ENCODE data around the gene PPP1R27.

Gene PPP1R27

GRCh38 chr17:81819708-81820107, 15.1 kb downstream of the PPP1R27 start:
- DNase-seq = no peak

- DNase-seq = no peak
These were observed 17.1 kb downstream of the PPP1R27 start for GRCh38 chr17:81817758-81818147.

- no peak for DNase-seq
These were observed 19.2 kb downstream of the PPP1R27 start for GRCh38 chr17:81815646-81815986.

GRCh38 chr17:81814748-81815645, 19.9 kb downstream of the PPP1R27 start:
- no peak for DNase-seq

GRCh38 chr17:81813861-81814683, 20.8 kb downstream of the PPP1R27 start:
- DNase-seq = no peak

- DNase-seq = no peak
These were observed 21.5 kb downstream of the PPP1R27 start for GRCh38 chr17:81813371-81813684.

- no peak for DNase-seq
These were observed 22.1 kb downstream of the PPP1R27 start for GRCh38 chr17:81812571-81813370.

- DNase-seq = no peak
These were observed 22.9 kb downstream of the PPP1R27 start for GRCh38 chr17:81811705-81812570.

GRCh38 chr17:81810892-81811704, 23.8 kb downstream of the PPP1R27 start:
- no peak for DNase-seq

- DNase-seq = no peak
These were observed 24.4 kb downstream of the PPP1R27 start for GRCh38 chr17:81810476-81810875.

- DNase-seq = no peak
These were observed 25.3 kb downstream of the PPP1R27 start for GRCh38 chr17:81809556-81809998.

- no peak for DNase-seq
These were observed 25.9 kb downstream of the PPP1R27 start for GRCh38 chr17:81808778-81809555.

- no peak for DNase-seq
These were observed 27.0 kb downstream of the PPP1R27 start for GRCh38 chr17:81807839-81808238.

GRCh38 chr17:81807210-81807719, 27.6 kb downstream of the PPP1R27 start:
- DNase-seq = no peak

GRCh38 chr17:81806461-81807209, 28.2 kb downstream of the PPP1R27 start:
- DNase-seq = no peak

GRCh38 chr17:81805707-81806460, 29.0 kb downstream of the PPP1R27 start:
- DNase-seq = no peak

GRCh38 chr17:81804559-81805399, 30.1 kb downstream of the PPP1R27 start:
- no peak for DNase-seq

Data from amniotic stem cell (primary cell).